NCI-H1694 (cell line): ENCODE data around the gene CLEC11A.
"Not testable (repeated sequence)": the region's sequence is repeated elsewhere in the genome, so short reads cannot be mapped to it uniquely, and the experiment has no call there.

ENCODE experiments used
- DNase-seq: peaks from one replicate; lab custom pipeline; 2025; lab: John Stamatoyannopoulos, UW

CLEC11A gene

DNA sequence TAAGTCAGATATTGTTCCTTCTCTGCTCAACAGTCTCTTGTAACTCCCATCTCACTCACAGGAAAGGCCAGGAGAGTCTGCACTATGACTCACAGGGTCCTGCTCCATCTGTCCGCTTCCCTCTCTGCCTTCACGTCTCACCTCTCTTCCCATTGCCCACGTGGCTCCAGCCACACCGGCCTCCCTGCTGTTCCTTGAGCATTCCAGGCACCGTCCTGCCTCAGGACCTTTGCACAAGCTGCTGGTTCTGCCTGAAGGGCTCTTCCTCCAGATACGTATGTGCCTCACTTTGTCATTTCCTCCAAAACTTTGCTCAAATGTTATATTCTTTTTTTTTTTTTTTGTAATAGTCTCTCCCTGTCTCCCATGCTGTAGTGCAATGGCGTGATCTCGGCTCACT, 33.1 kb downstream of the CLEC11A start:
- DNase-seq: not testable (repeated sequence)

DNA sequence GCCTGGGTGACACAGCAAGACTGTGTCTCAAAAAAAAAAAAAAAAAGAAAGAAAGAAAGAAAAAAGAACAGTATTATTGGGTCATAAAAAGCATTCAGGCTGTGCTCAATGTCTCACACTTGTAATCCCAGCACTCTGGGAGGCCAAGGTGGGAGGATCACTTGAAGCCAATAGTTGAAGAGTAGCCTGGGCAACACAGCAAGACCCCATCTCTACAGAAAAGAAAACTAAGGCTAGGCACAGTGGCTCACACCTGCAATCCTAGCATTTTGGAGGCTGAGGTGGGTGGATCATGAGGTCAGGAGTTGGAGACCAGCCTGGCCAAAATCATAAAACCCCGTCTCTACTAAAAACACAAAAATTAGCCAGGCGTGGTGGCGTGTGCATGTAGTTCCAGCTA, 34.5 kb downstream of the CLEC11A start:
- DNase-seq: not testable (repeated sequence)

DNA sequence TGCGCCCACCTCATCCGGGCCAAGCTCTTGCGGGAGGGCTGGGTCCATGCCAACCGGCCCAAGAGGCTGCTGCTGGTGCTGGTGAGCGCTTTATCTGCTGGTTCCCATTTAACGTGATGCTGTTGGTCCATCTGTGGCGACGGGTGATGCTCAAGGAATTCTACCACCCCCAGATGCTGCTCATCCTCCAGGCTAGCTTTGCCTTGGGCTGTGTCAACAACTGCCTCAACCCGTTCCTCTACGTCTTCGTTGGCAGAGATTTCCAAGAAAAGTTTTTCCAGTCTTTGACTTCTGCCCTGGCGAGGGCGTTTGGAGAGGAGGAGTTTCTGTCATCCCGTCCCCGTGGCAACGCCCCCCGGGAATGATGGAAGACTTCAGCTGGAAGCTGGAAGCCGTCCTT, 35.9 kb downstream of the CLEC11A start:
- DNase-seq: not testable (repeated sequence)

DNA sequence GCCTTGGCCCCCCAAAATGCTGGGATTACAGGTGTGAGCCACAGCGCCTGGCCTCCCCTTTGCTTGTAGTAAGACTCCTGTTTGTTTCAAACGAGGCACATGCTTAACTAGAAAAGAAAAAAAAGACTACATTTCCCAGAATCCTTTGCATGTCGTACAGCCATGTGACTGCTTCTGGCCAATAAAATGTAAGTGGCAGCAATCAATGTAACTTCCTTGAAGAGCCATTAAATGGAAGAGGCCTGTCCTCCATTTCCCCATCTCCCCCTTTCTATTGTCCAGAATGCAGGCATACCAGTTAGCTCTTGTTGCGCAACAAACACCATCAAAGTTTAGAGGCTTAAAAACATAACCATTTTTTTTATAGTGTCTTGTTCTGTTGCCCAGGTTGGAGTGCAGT, 36.7 kb downstream of the CLEC11A start:
- no peak for DNase-seq

DNA sequence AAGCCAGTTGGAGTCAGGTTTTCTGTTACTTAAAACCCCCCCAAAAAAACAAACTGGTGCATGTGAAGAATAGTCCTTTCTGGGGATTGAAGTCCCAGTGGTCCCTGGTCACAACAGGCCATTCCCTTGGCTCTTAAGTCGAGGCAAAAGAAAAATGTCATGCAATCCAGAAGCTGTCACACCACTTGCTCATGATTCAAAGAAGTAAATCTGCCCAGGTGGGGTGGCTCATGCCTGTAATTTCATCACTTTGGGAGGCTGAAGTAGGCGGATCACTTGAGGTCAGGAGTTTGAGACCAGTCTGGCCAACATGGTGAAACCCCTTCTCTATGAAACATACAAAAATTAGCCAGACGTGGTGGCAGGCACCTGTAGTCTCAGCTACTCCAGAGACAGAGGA, 38.3 kb downstream of the CLEC11A start:
- not testable (repeated sequence) for DNase-seq

DNA sequence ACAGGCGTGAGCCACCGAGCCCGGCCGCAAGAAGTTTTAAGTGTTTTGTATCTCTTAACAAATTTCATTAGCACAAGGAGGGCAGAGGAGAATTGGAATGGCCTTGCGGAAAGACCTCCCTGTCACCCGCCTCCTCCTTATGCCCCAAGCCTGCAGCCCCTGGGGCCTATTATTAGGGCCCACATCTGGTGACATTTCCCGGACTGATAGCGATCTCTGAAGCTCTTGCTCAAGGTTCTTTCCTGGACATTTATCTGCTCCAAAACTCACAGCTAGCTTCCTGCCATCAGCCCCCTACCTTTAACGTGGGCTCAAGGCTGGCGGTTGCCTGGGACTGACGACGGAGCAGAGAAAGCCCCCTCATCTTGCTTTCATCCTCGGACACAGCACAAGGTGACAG, 40.4 kb downstream of the CLEC11A start:
- not testable (repeated sequence) for DNase-seq

DNA sequence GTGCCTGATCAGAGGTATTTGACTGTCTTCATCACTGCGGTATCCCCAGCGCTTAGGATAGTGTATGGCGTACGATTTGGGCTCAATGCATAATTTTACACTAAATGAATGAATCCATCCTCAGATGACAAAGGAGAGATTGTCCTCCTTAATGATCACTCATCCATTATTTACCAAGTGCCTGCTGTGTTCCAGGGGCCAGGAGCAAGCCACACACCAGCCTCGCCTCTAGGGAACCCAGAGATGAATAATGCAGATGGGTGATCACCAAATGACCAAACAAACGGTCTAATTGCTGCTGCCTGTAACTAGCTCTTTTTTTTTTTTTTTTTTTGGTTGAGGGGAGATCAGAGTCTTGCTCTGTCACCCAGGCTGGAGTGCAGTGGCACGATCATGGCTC, 41.2 kb downstream of the CLEC11A start:
- no peak for DNase-seq

DNA sequence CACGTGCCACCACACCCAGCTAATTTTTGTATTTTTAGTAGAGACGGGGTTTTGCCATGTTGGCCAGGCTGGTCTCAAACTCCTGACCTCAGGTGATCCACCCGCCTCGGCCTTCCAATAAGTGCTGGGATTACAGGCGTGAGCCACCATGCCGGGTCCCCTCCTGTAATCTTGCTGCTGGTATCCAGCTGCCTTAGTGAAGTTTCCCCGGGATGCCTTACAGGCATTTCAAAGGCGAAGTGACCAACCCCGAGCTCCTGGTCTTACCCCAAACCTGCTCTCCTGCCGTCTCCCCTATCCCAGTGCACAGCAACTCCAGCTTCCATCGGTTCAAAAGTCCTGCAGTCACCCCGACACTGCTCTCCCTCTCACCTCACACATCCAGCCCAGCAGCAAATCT, 43.6 kb downstream of the CLEC11A start:
- DNase-seq: not testable (repeated sequence)

DNA sequence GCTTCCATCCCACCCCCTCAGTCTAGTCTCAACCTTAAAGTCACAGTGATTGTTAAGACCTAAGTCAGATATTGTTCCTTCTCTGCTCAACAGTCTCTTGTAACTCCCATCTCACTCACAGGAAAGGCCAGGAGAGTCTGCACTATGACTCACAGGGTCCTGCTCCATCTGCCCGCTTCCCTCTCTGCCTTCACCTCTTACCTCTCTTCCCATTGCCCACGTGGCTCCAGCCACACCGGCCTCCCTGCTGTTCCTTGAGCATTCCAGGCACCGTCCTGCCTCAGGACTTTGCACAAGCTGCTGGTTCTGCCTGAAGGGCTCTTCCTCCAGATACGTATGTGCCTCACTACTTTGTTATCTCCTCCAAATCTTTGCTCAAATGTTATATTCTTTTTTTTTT, 44.1 kb downstream of the CLEC11A start:
- not testable (repeated sequence) for DNase-seq

DNA sequence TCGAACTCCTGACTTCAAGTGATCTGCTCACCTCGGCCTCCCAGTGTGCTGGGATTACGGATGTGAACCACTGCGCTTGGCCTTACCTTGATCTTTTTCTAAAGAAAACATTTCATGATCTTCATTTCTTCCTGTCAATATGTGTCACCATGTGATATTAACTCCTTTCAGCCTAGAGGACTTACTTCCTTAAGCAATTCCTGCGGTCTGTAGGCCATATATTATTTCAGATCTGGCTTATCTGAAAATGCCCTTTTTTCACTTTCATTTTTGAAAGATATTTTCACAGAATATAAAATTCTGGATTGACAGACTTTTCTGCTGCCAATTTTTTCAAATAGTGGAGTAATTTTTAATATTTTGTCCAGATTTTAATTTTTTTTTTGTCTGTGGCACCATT, 45.1 kb downstream of the CLEC11A start:
- no peak for DNase-seq

DNA sequence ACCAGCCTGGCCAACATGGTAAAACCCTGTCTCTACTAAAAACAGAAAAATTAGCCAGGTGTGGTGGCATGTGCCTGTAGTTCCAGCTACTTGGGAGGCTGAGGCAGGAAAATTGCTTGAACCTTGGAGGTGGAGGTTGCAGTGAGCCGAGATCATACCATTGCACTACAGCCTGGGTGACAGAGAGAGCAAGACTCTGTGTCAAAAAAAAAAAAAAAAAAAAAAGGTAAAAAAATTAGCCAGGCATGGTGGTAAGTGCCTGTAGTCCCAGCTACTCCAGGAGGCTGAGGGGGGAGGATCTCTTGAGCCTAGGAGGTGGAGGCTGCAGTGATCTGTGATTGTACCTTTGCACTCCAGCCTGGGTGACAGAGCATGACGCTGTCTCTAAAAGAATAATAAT, 47.0 kb downstream of the CLEC11A start, which contains the start of gene GPR32:
Gene GPR32, plus strand, starts transcription at position 301 of the 400 bp plus-strand sequence. CDS start 137 bp downstream, outside the sequence.
- not testable (repeated sequence) for DNase-seq

DNA sequence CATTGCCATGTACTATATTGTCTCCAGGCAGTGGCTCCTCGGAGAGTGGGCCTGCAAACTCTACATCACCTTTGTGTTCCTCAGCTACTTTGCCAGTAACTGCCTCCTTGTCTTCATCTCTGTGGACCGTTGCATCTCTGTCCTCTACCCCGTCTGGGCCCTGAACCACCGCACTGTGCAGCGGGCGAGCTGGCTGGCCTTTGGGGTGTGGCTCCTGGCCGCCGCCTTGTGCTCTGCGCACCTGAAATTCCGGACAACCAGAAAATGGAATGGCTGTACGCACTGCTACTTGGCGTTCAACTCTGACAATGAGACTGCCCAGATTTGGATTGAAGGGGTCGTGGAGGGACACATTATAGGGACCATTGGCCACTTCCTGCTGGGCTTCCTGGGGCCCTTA, 47.7 kb downstream of the CLEC11A start:
- no peak for DNase-seq

DNA sequence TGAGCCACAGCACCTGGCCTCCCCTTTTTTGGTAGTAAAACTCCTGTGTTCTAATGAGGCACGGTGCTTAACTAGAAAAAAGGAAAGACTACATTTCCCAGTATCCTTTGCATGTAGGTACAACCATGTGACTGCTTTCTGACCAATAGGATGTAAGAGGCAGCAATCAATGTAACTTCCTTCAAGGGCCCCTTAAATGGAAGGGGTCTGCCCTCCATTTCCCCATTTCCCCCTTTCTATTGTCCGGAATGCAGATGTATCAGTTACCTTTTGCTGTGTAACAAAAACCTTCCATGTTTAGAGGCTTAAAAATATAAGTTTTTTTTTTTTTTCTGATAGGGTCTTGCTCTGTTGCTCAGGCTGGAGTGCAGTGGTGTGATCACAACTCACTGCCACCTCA, 49.3 kb downstream of the CLEC11A start:
- DNase-seq: no peak

DNA sequence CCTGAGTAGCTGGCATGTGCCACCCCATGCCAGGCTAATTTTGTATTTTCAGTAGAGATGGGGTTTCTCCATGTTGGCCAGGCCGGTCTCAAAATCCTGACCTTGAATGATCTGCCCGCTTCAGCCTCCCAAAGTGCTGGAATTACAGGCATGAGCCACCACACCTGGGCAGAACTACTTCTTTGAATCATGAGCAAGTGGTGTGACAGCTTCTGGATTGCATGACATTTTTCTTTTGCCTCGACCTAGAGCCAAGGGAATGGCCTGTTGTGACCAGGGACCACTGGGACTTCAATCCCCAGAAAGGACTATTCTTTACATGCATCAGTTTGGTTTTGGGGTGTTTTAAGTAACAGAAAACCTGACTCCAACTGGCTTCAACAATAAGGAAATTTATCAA, 49.7 kb downstream of the CLEC11A start:
- not testable (repeated sequence) for DNase-seq

DNA sequence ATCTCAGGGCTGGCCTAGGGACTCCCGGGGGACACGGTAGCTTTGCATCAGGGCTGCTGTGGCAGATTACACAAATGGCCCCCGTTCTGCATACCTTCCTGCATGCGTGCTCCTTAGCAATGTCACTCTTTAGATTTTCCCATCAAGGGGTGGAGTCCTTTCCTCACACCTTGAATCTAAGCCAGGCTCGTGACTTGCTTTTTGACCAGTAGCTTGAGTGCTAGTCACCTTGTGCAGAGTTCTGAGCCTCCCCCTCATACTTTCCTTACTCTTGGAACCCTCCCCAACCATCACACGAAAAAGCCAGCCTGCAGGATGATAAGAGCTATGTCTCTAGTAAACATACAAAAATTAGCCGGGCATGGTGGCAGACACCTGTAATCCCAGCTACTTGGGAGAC, 50.3 kb downstream of the CLEC11A start:
- not testable (repeated sequence) for DNase-seq
